K562 (cell line): ENCODE data around the gene FIBP. TPM values are rescaled to one million over a fixed set of nuclear protein-coding genes. Genes with fewer than 3 reads are reported as not detected.

ENCODE experiments used
- BMI1 ChIP-seq: fragments of 150-350 bp; IDR thresholded peaks from 2 replicates; pipeline ENCODE4 v1.6.1; 2014; ENCODE audit warnings: low read length
- CBX5 ChIP-seq: IDR thresholded peaks from 2 replicates; pipeline ENCODE4 v1.6.1; 2014; ENCODE audit warnings: low read depth, borderline replicate concordance
- CEBPG ChIP-seq, 3 experiments: fragments of 200-800 bp in 1 of 3; sonication (Bioruptor generic) in 1 of 3; sonication (generic) in 1 of 3; formaldehyde crosslinking in 1 of 3; IDR thresholded peaks in 2 of 3; conservative IDR thresholded peaks in 1 of 3; 2 replicates each; pipeline versions ENCODE4 v1.6.1 to v1.8.0; 2016 to 2022; ENCODE audit warnings: missing compliant biosample characterization in 2 of 3, missing genetic modification characterization in 2 of 3, mild to moderate bottlenecking in 1 of 3, missing genetic modification reagents in 1 of 3
- CHCHD3 ChIP-seq: fragments of 250-450 bp; sonication (Bioruptor Pico); IDR thresholded peaks from 2 replicates; pipeline ENCODE4 v2.1.2; 2022; ENCODE audit warnings: mild to moderate bottlenecking
- ILK ChIP-seq: fragments of 450-650 bp; IDR thresholded peaks from 2 replicates; pipeline ENCODE4 v1.6.1; 2016; ENCODE audit warnings: missing genetic modification characterization, low read depth, mild to moderate bottlenecking, missing compliant biosample characterization, moderate library complexity, borderline replicate concordance
- KDM4B ChIP-seq, 2 experiments: fragments of 450-650 bp in 1 of 2; sonication (generic) in 1 of 2; IDR thresholded peaks; 2 replicates each; pipeline ENCODE4 v1.6.1; 2016 to 2017; ENCODE audit warnings: borderline replicate concordance in 2 of 2, antibody characterized with exemption in 1 of 2, low read depth in 1 of 2, mild to moderate bottlenecking in 1 of 2
- MECOM ChIP-seq: fragments of 250-450 bp; sonication (Bioruptor Pico); IDR thresholded peaks from 2 replicates; pipeline ENCODE4 v1.8.0; 2022; ENCODE audit warnings: inconsistent platforms
- NELFE ChIP-seq: IDR thresholded peaks from 2 replicates; pipeline ENCODE4 v1.6.1; 2011; ENCODE audit warnings: mild to moderate bottlenecking; ENCODE audit not compliant: insufficient read depth, insufficient read length
- PCBP1 ChIP-seq: fragments of 200-400 bp; formaldehyde crosslinking; IDR thresholded peaks from 2 replicates; pipeline ENCODE4 v1.6.1; 2018; ENCODE audit warnings: mild to moderate bottlenecking, low read depth, low read length; ENCODE audit not compliant: poor library complexity, severe bottlenecking
- SREBF2 ChIP-seq: sonication (generic); formaldehyde crosslinking; IDR thresholded peaks from 2 replicates; pipeline ENCODE4 v1.4.0; 2020; ENCODE audit warnings: mild to moderate bottlenecking, missing genetic modification reagents
- TGIF2 ChIP-seq: sonication (generic); formaldehyde crosslinking; IDR thresholded peaks from 2 replicates; pipeline ENCODE4 v1.8.1; 2022; ENCODE audit warnings: mild to moderate bottlenecking, missing genetic modification reagents, moderate library complexity
- TRIM28 ChIP-seq: fragments of 450-650 bp; IDR thresholded peaks from 2 replicates; pipeline ENCODE4 v1.6.1; 2017
- ZBED1 ChIP-seq: IDR thresholded peaks from 2 replicates; pipeline ENCODE4 v1.6.1; 2014
- ZNF24 ChIP-seq: fragments of 450-650 bp; IDR thresholded peaks from 2 replicates; pipeline ENCODE4 v1.6.1; 2016
- ZNF785 ChIP-seq: fragments of 250-450 bp; sonication (Bioruptor Pico); IDR thresholded peaks from 2 replicates; pipeline ENCODE4 v1.4.0; 2020; ENCODE audit warnings: mild to moderate bottlenecking
- ZZZ3 ChIP-seq: fragments of 450-650 bp; IDR thresholded peaks from 2 replicates; pipeline ENCODE4 v1.6.1; 2016; ENCODE audit warnings: antibody characterized with exemption, mild to moderate bottlenecking, moderate library complexity
- polyA plus RNA-seq, 8 experiments: library from polyadenylated mRNA; depleted of rRNA in 4 of 8; stranded (reverse) in 5 of 8; unstranded in 3 of 8; fragments of >200 nt; fragmentation: Nextera tagmentation in 2 of 8; fragmentation: Illumina TruSeq in 1 of 8; extraction: Ambion mirVana in 2 of 8; extraction: Trizol in 1 of 8; gene quantifications; 2 replicates each; pipeline versions ENCODE4 v1.2.1 to v1.2.3, GENCODE V29; 2011 to 2014; ENCODE audit warnings: inconsistent platforms in 1 of 8, missing spikeins in 1 of 8
- total RNA-seq, 7 experiments: library from RNA; depleted of rRNA in 6 of 7; stranded (reverse); fragments of >200 nt in 6 of 7; fragmentation: Illumina TruSeq in 2 of 7; extraction: Trizol in 2 of 7; gene quantifications; 2 replicates each; pipeline versions ENCODE4 v1.2.1 to v1.2.3, GENCODE V29; 2011 to 2021; ENCODE audit warnings: low replicate concordance in 1 of 7
- TF ChIP-seq, protein P1 (sequence below): fragments of 250-450 bp; sonication (Bioruptor Pico); IDR thresholded peaks from 2 replicates; pipeline ENCODE4 v1.9.0; 2021; ENCODE audit warnings: mild to moderate bottlenecking
- TF ChIP-seq, protein P2 (sequence below): fragments of 200-400 bp; formaldehyde crosslinking; IDR thresholded peaks from 2 replicates; pipeline ENCODE4 v1.6.1; 2017; ENCODE audit warnings: mild to moderate bottlenecking, low read depth, low read length, moderate library complexity
- TF ChIP-seq, protein P3 (sequence below): fragments of 250-450 bp; sonication (Bioruptor Pico); IDR thresholded peaks from 2 replicates; pipeline ENCODE4 v1.4.0; 2020; ENCODE audit warnings: mild to moderate bottlenecking
- TF ChIP-seq, protein P4 (sequence below): sonication (generic); formaldehyde crosslinking; IDR thresholded peaks from 2 replicates; pipeline ENCODE4 v1.8.1; 2022; ENCODE audit warnings: missing genetic modification reagents
- TF ChIP-seq, protein P5 (sequence below): fragments of 200-800 bp; sonication (Bioruptor generic); IDR thresholded peaks from 2 replicates; pipeline ENCODE4 v1.6.1; 2017; ENCODE audit warnings: missing genetic modification characterization, missing compliant biosample characterization

The FIBP gene
- total and polyA plus RNA-seq, 9 of the 15 experiments (the other 6 are each of a cell fraction or from before 2014, with no cell fraction given), result 41.2 to 79.2 (median 48.6) TPM

DNA sequence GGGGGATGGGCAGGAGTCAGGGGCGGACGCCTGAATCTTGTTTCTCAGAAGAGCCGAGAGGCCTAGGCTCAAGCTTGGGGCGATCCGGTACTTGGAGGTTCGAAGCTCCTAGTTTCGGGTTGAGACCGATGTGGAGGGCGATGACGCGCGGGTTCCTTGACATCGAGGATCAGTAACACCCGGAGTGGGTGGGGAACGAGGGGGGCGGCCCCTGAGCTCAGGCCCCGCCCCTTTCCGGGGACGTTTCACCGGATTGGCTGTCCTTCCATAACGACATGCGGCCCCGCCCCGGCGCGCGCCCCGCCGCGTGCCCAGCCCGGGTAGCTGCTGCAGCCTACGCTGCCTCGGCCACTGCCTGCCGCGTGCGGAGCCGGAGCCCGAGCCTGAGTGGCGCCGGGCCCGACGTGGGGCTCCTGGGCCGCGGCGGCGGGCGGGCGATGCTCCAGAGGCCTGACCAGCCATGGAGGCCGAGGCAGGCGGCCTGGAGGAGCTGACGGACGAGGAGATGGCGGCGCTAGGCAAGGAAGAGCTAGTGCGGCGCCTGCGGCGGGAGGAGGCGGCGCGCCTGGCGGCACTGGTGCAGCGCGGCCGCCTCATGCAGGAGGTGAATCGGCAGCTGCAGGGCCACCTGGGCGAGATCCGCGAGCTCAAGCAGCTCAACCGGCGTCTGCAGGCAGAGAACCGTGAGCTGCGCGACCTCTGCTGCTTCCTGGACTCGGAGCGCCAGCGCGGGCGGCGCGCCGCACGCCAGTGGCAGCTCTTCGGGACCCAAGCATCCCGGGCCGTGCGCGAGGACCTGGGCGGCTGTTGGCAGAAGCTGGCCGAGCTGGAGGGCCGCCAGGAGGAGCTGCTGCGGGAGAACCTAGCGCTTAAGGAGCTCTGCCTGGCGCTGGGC, 2.3 kb upstream of the FIBP start, which contains the start of gene CCDC85B (continued):
- TF ChIP-seq, protein P1, sequence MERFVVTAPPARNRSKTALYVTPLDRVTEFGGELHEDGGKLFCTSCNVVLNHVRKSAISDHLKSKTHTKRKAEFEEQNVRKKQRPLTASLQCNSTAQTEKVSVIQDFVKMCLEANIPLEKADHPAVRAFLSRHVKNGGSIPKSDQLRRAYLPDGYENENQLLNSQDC, result no peak
- TF ChIP-seq, protein P2, sequence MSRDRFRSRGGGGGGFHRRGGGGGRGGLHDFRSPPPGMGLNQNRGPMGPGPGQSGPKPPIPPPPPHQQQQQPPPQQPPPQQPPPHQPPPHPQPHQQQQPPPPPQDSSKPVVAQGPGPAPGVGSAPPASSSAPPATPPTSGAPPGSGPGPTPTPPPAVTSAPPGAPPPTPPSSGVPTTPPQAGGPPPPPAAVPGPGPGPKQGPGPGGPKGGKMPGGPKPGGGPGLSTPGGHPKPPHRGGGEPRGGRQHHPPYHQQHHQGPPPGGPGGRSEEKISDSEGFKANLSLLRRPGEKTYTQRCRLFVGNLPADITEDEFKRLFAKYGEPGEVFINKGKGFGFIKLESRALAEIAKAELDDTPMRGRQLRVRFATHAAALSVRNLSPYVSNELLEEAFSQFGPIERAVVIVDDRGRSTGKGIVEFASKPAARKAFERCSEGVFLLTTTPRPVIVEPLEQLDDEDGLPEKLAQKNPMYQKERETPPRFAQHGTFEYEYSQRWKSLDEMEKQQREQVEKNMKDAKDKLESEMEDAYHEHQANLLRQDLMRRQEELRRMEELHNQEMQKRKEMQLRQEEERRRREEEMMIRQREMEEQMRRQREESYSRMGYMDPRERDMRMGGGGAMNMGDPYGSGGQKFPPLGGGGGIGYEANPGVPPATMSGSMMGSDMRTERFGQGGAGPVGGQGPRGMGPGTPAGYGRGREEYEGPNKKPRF, result no peak
- no peak for TF ChIP-seq CHCHD3 (CRISPR knock-in tag)
- no peak for TF ChIP-seq PCBP1
- no peak for TF ChIP-seq ZNF785 (CRISPR knock-in tag)
- TF ChIP-seq TRIM28, result no peak; the same call in 1 of the 2 replicates
- TF ChIP-seq SREBF2 (CRISPR knock-in tag), result no peak
- no peak for TF ChIP-seq KDM4B (IDR thresholded peaks at IDR 0.05; ENCODE audit: borderline replicate concordance in 2 of 2, low read depth in 1 of 2)
- no peak for TF ChIP-seq NELFE
- TF ChIP-seq, protein P3, sequence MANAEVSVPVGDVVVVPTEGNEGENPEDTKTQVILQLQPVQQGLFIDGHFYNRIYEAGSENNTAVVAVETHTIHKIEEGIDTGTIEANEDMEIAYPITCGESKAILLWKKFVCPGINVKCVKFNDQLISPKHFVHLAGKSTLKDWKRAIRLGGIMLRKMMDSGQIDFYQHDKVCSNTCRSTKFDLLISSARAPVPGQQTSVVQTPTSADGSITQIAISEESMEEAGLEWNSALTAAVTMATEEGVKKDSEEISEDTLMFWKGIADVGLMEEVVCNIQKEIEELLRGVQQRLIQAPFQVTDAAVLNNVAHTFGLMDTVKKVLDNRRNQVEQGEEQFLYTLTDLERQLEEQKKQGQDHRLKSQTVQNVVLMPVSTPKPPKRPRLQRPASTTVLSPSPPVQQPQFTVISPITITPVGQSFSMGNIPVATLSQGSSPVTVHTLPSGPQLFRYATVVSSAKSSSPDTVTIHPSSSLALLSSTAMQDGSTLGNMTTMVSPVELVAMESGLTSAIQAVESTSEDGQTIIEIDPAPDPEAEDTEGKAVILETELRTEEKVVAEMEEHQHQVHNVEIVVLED (CRISPR knock-in tag), result peak; percentile 66
- no peak for TF ChIP-seq ILK (tag)
- no peak for TF ChIP-seq MECOM (CRISPR knock-in tag)
- TF ChIP-seq ZZZ3, result no peak
- no peak for TF ChIP-seq BMI1
- TF ChIP-seq ZNF24, result no peak
- no peak for TF ChIP-seq TGIF2 (CRISPR knock-in tag)
- no peak for TF ChIP-seq CEBPG (CRISPR knock-in tag; IDR thresholded peaks at IDR 0.05)
- TF ChIP-seq CEBPG (tag; conservative IDR thresholded peaks at IDR 0.05 in 1 of 2, IDR thresholded peaks at IDR 0.05 in 1 of 2), result no peak
- TF ChIP-seq CBX5, result no peak
- TF ChIP-seq ZBED1, result peak; percentile 15; the same call in 1 of the 2 replicates
- TF ChIP-seq, protein P4, sequence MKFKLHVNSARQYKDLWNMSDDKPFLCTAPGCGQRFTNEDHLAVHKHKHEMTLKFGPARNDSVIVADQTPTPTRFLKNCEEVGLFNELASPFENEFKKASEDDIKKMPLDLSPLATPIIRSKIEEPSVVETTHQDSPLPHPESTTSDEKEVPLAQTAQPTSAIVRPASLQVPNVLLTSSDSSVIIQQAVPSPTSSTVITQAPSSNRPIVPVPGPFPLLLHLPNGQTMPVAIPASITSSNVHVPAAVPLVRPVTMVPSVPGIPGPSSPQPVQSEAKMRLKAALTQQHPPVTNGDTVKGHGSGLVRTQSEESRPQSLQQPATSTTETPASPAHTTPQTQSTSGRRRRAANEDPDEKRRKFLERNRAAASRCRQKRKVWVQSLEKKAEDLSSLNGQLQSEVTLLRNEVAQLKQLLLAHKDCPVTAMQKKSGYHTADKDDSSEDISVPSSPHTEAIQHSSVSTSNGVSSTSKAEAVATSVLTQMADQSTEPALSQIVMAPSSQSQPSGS (CRISPR knock-in tag), result peak; percentile 49; the same call in 1 of the 2 replicates
- TF ChIP-seq, protein P5, sequence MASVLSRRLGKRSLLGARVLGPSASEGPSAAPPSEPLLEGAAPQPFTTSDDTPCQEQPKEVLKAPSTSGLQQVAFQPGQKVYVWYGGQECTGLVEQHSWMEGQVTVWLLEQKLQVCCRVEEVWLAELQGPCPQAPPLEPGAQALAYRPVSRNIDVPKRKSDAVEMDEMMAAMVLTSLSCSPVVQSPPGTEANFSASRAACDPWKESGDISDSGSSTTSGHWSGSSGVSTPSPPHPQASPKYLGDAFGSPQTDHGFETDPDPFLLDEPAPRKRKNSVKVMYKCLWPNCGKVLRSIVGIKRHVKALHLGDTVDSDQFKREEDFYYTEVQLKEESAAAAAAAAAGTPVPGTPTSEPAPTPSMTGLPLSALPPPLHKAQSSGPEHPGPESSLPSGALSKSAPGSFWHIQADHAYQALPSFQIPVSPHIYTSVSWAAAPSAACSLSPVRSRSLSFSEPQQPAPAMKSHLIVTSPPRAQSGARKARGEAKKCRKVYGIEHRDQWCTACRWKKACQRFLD (CRISPR knock-in tag), result peak; percentile 83
